Measurements from ENCODE around the gene MPRIP.

DNA sequence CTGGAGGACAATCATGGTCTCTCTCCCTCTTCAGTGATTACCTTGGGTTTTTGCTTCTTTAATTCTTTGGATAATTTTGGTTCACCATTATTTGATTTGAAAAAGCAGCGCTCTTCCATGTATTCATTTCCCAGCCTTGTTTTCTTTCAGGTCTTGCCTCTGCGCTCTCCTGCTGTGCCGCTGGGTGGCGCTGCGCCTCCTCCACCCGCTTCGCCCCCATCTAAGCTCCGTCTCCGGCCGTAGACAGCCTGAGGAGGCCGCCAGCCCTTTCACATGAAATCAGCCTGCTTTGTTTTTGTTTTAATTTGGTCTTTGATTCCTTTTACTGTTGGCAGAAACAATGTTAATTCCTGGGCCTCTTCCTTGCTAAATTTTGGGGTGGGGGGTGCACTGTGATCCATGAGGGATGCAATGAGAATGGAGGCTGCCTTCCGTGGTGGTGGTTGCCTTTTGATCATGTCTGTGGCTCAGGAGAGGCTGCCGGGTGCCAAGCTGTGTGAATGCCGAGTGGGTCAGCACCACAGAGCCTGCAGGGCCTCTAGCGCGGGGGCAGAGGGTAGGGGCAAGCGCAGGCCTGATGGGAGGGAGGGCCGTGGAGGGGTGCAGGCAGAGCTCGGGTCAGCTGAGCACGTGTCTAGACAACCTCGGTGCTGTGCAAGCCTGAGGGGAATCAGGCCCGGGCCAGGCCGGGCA lies 99.7 kb downstream of the MPRIP start:
- TF ChIP-seq CTCF (IDR thresholded peaks at IDR 0.05) (peak; percentile 64), EZH2 (IDR thresholded peaks at IDR 0.05; ENCODE audit: borderline replicate concordance, insufficient read depth, low read depth, low read length, poor library complexity, severe bottlenecking) (no peak)
